Measurements from ENCODE around the gene KRT76.

Gene KRT76

GRCh38 chr12:52730383-52730782 lies 46.8 kb downstream of the KRT76 start:
- no peak for DNase-seq (ENCODE audit: low read depth)

DNA sequence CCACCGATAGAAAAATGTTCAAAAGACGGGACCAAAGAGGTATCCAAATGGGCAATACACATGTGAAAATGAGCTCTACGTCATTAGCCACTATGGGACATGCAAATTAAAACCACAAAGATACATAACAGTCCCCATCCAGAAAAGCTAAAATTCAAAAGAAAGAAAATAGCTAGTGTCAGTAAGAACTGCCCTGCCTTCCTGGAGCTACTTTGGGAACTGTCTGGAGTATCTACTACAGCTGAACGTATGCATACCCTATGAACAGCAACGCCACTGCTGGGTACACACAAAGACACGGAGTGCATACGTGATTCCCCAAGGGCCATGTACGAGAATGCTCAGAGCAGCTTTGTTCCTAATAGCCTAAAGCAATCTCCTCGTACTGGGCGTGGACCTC lies 48.0 kb downstream of the KRT76 start:
- no peak for DNase-seq (ENCODE audit: low read depth)

- no peak for DNase-seq (ENCODE audit: low read depth)
These were observed 48.8 kb downstream of the KRT76 start for GRCh38 chr12:52728374-52728773.

DNA sequence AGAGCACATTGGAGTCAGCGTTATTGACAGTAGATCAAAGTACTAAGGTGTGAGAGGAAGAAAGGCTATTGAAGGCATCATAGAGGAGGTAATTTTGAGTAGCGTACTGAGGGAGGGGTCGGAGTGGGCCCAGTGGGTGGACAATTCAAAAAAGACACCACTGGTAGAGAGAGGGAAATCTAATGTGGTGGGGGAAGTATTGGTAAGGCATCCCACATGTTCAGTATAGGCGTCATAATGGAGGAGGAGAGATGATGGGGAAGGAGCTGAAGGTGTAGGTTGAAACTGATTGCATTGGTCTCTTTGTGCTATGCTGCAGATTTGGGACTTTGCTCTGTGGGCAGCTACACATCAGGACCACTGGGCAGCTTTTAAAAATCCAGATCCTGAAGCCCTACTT lies 50.1 kb downstream of the KRT76 start:
- no peak for DNase-seq (ENCODE audit: low read depth)

DNA sequence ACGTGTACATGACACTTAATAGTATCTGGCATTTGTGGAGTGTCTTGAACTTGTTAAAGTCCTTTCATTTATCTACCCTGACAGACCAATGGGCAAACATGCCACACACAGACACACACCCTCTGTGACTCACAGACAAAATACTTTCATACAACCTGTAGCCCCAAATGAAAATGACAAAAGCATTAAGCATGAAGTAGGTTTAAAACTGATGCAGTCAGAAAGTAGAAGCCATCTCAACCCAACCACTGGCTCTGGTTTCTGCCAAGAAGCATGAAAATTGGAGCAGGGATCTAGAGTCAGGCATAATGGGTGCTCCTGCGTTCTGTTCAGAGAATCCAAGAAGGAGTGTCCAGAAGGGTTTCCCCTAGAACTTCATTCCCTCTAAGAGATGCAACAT lies 50.7 kb downstream of the KRT76 start:
- no peak for DNase-seq (ENCODE audit: low read depth)

GRCh38 chr12:52724384-52724783 lies 52.8 kb downstream of the KRT76 start:
- DNase-seq (ENCODE audit: low read depth), result no peak

GRCh38 chr12:52722680-52723079 lies 54.5 kb downstream of the KRT76 start:
- no peak for DNase-seq (ENCODE audit: low read depth)

- DNase-seq (ENCODE audit: low read depth), result no peak
These were observed 55.2 kb downstream of the KRT76 start for GRCh38 chr12:52721838-52722470.

GRCh38 chr12:52720365-52720886 lies 56.7 kb downstream of the KRT76 start:
- DNase-seq (ENCODE audit: low read depth), result no peak
